Activated T-cell treated with anti-CD3 and anti-CD28 coated beads for 48 hours (primary cell): ENCODE data around the gene NHEJ1.
"Not testable (repeated sequence)": the region's sequence is repeated elsewhere in the genome, so short reads cannot be mapped to it uniquely, and the experiment has no call there.

Experiments
- DNase-seq: peaks from one replicate; pipeline ENCODE4 v3.0.0-alpha.2; 2020; ENCODE audit warnings: low read depth

The NHEJ1 gene, protein sequence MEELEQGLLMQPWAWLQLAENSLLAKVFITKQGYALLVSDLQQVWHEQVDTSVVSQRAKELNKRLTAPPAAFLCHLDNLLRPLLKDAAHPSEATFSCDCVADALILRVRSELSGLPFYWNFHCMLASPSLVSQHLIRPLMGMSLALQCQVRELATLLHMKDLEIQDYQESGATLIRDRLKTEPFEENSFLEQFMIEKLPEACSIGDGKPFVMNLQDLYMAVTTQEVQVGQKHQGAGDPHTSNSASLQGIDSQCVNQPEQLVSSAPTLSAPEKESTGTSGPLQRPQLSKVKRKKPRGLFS

GRCh38 chr2:219160186-219161017, at the start of gene NHEJ1:
TSS of gene NHEJ1 (minus strand) at chr2:219160815. CDS start at chr2:219158362, 2,453 bp downstream.
- DNase-seq: peak; percentile 91

- DNase-seq: no peak
These were observed 48.9 kb upstream of the NHEJ1 start for GRCh38 chr2:219209236-219210195.

- DNase-seq: no peak
These were observed 47.5 kb upstream of the NHEJ1 start for GRCh38 chr2:219207884-219208740.

GRCh38 chr2:219207134-219207883, 46.7 kb upstream of the NHEJ1 start:
- DNase-seq: no peak

DNA sequence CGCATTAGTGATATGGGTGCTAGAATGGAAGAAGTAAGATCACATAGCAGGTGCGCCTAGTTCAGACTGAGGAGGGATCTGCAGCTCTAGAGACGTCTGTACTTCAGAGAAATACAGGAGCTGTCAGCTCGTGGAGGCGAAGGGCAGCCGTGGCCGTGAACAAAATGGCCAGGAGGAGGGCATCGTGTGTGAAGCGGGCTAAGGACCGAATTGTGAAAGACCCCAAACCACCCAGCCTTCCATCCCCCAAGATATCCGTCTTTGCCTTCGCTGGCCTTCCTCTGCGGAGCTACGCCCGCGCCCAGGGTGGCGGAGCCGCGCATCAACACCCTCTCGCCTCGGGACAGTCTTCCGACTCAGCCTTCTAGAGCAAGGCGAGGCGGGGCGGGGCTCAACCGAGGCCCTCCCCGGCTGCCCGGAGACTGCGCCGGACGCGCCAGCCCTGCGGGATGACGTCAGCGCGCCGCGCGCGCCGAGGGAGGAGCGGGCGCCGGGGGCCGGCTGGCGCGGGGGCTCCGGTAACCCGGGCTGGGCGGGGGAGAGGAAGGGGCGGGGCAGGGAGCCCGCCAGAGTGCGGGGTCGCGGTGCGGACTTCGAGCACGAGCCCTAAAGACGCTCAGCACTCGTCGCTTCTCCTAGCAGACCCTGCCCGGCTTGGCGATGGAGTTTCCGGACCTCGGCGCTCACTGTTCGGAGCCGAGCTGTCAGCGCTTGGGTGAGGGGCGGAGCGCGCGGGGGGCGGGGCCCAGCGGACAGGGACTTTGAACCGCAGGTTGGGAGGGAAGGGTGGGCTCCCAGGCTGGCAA, 45.9 kb upstream of the NHEJ1 start, which contains the start of gene ZFAND2B:
TSS of gene ZFAND2B (plus strand) at position 455 of the 806 bp plus-strand sequence. CDS start at position 661, 206 bp downstream.
- DNase-seq: peak; percentile 96

DNA sequence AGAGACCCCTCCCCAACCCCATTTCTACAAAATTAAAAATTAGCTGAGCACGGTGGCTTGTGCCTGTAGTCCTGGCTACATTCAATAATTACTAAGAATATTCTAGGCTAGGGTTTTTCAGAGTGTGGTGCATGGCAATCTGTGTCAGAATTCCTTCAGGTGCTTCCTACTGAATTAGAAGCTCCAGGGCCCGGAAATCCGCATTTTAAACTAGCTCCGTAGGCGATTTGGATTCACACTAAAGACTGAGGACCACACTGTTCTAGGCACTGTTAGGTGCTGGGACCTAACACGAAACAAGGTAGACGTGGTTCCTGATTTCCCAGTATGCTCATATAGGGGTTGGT, 45.3 kb upstream of the NHEJ1 start:
- no peak for DNase-seq

- no peak for DNase-seq
These were observed 44.5 kb upstream of the NHEJ1 start for GRCh38 chr2:219205165-219205538.

GRCh38 chr2:219204425-219205164, 44.0 kb upstream of the NHEJ1 start:
- no peak for DNase-seq

- DNase-seq: not testable (repeated sequence)
These were observed 40.7 kb upstream of the NHEJ1 start for GRCh38 chr2:219201331-219201730.

DNA sequence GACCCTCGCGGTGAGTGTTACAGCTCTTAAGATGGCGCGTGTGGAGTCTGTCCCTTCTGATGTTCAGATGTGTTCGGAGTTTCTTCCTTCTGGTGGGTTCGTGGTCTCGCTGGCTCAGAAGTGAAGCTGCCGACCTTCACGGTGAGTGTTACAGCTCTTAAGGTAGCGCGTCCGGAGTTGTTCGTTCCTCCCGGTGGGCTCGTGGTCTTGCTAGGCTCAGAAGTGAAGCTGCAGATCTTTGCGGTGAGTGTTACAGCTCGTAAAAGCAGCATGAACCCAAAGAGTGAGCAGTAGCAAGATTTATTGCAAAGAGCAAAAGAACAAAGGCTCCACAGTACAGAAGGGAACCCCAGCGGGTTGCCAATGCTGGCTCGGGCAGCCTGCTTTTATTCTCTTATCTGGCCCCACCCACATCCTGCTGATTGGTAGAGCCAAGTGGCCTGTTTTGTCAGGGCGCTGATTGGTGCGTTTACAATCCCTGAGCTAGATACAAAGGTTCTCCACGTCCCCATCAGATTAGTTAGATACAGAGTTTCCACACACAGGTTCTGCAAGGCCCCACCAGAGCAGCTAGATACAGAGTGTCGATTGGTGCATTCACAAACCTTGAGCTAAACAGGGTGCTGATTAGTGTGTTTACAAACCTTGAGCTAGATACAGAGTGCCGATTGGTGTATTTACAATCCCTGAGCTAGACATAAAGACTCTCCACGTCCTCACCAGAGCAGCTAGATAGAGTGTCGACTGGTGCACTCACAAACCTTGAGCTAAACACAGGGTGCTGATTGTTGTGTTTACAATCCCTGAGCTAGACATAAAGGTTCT, 40.1 kb upstream of the NHEJ1 start:
- DNase-seq: peak; percentile 24

DNA sequence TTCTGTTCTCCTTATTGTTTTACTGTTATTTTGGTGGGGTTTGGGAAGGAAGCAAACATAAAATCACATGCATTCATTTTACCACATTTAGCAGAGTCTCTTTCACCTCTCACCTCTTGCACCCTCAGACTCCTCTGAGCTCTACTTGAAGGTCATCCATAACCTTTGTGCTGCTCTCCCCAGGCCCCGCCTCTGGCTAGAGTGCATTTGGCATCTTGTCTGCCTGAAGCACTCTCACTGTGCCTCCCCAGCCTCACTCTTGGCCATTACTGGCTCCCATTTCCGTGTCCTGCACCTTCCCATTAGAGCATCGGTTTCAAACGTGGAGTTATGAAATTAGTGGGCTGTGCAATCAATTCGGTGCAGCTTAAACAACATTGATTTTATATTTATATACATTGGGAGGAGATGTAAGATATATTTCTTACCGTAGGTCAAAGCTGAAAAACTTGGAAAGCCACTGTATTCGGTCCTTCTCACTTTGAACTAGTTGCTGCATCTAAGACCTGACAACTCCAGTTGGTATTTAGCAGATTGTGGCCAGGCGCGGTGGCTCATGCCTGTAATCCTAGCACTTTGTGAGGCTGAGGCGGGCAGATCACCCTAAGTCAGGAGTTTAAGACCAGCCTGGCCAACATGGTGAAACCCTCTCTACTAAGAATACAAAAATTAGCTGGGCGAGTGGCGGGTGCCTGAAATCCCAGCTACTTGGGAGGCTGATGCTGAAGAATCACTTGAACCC, 39.0 kb upstream of the NHEJ1 start:
- DNase-seq: no peak

- no peak for DNase-seq
These were observed 38.4 kb upstream of the NHEJ1 start for GRCh38 chr2:219198974-219199373.

DNA sequence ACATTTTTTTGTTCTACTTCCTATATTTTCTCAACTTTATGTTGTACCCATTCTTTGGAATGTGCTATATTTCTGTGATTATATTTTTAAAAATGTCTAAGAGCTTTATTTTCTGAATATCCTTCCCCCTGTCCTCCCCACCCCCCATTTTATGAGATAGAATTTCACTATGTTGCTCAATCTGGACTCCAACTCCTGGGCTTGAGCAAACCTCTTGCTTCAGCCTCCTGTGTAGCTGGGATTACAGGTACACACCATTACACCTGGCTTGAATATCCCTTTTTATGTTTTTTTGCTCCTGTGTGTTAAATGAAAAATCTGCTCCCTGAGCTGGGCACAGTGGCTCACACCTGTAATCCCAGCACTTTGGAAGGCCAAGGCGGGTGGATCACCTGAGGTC, 36.8 kb upstream of the NHEJ1 start:
- no peak for DNase-seq

GRCh38 chr2:219186754-219187456, 26.3 kb upstream of the NHEJ1 start:
- DNase-seq: no peak

GRCh38 chr2:219184121-219184520, 23.5 kb upstream of the NHEJ1 start:
- no peak for DNase-seq

DNA sequence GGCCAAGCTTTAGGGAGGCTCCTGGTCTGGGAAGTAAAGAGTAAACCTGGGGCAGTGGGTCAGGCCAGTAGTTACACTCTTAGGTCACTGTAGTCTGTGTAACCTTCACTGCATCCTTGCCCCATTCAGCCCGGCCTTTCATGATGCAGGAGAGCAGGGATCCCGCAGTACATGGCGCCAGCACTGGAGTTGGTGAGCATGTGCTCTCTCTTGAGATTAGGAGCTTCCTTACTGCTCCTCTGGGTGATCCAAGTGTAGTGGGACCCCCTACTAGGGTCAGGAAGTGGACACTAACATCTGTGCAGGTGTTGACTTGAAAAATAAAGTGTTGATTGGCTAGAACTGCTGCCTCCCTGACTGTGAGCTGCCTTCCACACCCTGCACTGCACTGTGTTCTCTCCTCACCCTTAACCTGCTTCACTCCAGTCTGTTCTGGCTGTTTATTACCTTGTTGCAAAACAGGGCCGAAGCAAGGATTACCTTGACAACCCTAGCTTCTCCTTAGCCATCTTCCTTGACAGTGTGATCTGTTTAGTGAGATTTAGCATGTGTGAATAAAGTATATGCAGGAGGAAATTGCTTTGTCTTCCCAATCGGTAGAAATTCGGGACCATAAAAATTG, 22.6 kb upstream of the NHEJ1 start:
- DNase-seq: no peak
